HG03139 (cell line): ENCODE data around the gene TEX264.
"Not testable (repeated sequence)": the region's sequence is repeated elsewhere in the genome, so short reads cannot be mapped to it uniquely, and the experiment has no call there.

ENCODE experiments used
- ATAC-seq: cut with Tn5 transposase; IDR thresholded peaks from one replicate; pipeline ENCODE4 v1.9.1; 2021; ENCODE audit not compliant: unreplicated experiment

TEX264 gene

GRCh38 chr3:51712963-51713362, 41.9 kb downstream of the TEX264 start:
- no peak for ATAC-seq

- no peak for ATAC-seq
Measured at GRCh38 chr3:51715231-51715976, 44.4 kb downstream of the TEX264 start.

GRCh38 chr3:51715977-51716294, 44.9 kb downstream of the TEX264 start:
- ATAC-seq, result no peak

GRCh38 chr3:51716805-51717204, 45.8 kb downstream of the TEX264 start:
- no peak for ATAC-seq

GRCh38 chr3:51717446-51717845, 46.4 kb downstream of the TEX264 start:
- ATAC-seq, result no peak

GRCh38 chr3:51717947-51718346, 46.9 kb downstream of the TEX264 start:
- ATAC-seq, result no peak

- no peak for ATAC-seq
Measured at GRCh38 chr3:51718547-51719409, 47.7 kb downstream of the TEX264 start.

GRCh38 chr3:51719410-51720025, 48.5 kb downstream of the TEX264 start:
- no peak for ATAC-seq

GRCh38 chr3:51720292-51721061, 49.4 kb downstream of the TEX264 start:
- no peak for ATAC-seq

GRCh38 chr3:51721062-51721745, 50.2 kb downstream of the TEX264 start:
- no peak for ATAC-seq

- no peak for ATAC-seq
Measured at GRCh38 chr3:51722362-51722761, 51.3 kb downstream of the TEX264 start.

- no peak for ATAC-seq
Measured at GRCh38 chr3:51727500-51727899, 56.4 kb downstream of the TEX264 start.

- no peak for ATAC-seq
Measured at GRCh38 chr3:51729042-51729633, 58.1 kb downstream of the TEX264 start.

- ATAC-seq, result no peak
Measured at GRCh38 chr3:51733859-51734571, 63.0 kb downstream of the TEX264 start.

- ATAC-seq, result no peak
Measured at GRCh38 chr3:51734572-51734907, 63.5 kb downstream of the TEX264 start.

GRCh38 chr3:51735039-51735438, 64.0 kb downstream of the TEX264 start:
- ATAC-seq, result no peak

- no peak for ATAC-seq
Measured at GRCh38 chr3:51735950-51736349, 64.9 kb downstream of the TEX264 start.

GRCh38 chr3:51739110-51739509, 68.1 kb downstream of the TEX264 start:
- ATAC-seq, result no peak

- not testable (repeated sequence) for ATAC-seq
Measured at GRCh38 chr3:51742320-51742719, 71.3 kb downstream of the TEX264 start.

- not testable (repeated sequence) for ATAC-seq
Measured at GRCh38 chr3:51742978-51743377, 71.9 kb downstream of the TEX264 start.
